ENCODE results near the gene GTF2IRD1. TPM values are rescaled to one million over a fixed set of nuclear protein-coding genes. Genes with fewer than 3 reads are reported as not detected.

Gene GTF2IRD1
- total and polyA plus RNA-seq, 2 of the 4 experiments (the other 2 are of a cell fraction) = 4.1 to 21.9 TPM

GRCh38 chr7:74637745-74638144 is 184.0 kb downstream of the GTF2IRD1 start:
- Histone ChIP-seq H3K9me3 (ENCODE audit: control insufficient read depth, insufficient read depth, low read length) (peaks cover 2% of the 10 kb centered on the region; the same call in 1 of the 2 replicates), H3K14ac (replicated peaks; ENCODE audit: low read depth, low read length) (no peak overlapping the region), H3K18ac (ENCODE audit: low read depth, low read length) (no peak overlapping the region), H3K9ac (ENCODE audit: low read depth, low read length) (no peak overlapping the region), H4K8ac (ENCODE audit: low read depth in 2 of 2, low read length in 2 of 2) (no peak overlapping the region), H2BK120ac (ENCODE audit: low read depth, low read length) (no peak overlapping the region), H4K20me1 (ENCODE audit: insufficient read depth, low read length) (no peaks in the 10 kb centered on the region), H2AK5ac (ENCODE audit: low read depth, low read length) (peak overlapping the region; percentile 3; the same call in 1 of the 2 replicates), H3K4me2 (ENCODE audit: low read depth, low read length) (no peak overlapping the region), H3K9me1 (ENCODE audit: insufficient read depth, low read length) (0 out of 2 replicates have a peak, but pooled peaks cover 3% of the 10 kb centered on the region), H3K4me3 (ENCODE audit: insufficient read depth, low read depth, low read length) (no peak overlapping the region), H3K27ac (ENCODE audit: insufficient read depth, low read length) (no peak overlapping the region), H2BK20ac (ENCODE audit: low read depth, low read length) (no peak overlapping the region), H3K27me3 (ENCODE audit: control insufficient read depth, insufficient read depth, low read length) (no peaks in the 10 kb centered on the region), H3K4ac (ENCODE audit: low read depth, low read length) (no peak overlapping the region), H2BK5ac (ENCODE audit: low read depth, low read length, poor library complexity, severe bottlenecking) (no peak overlapping the region), H3K56ac (ENCODE audit: extremely low read depth, insufficient read depth, low read length) (no peak overlapping the region), H2AK9ac (replicated peaks; ENCODE audit: low read depth, low read length, poor library complexity) (no peak overlapping the region), H3K36me3 (ENCODE audit: control insufficient read depth, insufficient read depth, low read length) (no peaks in the 10 kb centered on the region), H3K23ac (ENCODE audit: low read depth, low read length) (no peak overlapping the region), H4K91ac (ENCODE audit: insufficient read depth, low read depth, low read length) (no peak overlapping the region), H3K4me1 (ENCODE audit: control insufficient read depth, insufficient read depth, low read length) (peaks cover 4% of the 10 kb centered on the region), H2BK15ac (ENCODE audit: low read depth, low read length) (no peak overlapping the region), H4K5ac (ENCODE audit: low read depth, low read length) (no peak overlapping the region), H3K79me1 (ENCODE audit: low read depth in 1 of 2, low read length in 2 of 2) (no peaks in the 10 kb centered on the region), H2AFZ (replicated peaks; ENCODE audit: low read length, poor library complexity) (no peak overlapping the region)
- BruUV-seq (replicated peaks) = no TSS peak
- in situ Hi-C loops (cut with MboI; ENCODE audit: low sequenced_read_pairs) (no loop called here), dilution Hi-C loops (cut with HindIII; ENCODE audit: low sequenced_read_pairs, unreplicated experiment) (no loop called here), intact Hi-C loops (cut with micrococcal nuclease) (no loop called here)
- TF ChIP-seq CEBPB (IDR thresholded peaks at IDR 0.05; ENCODE audit: low read depth, low read length) = no peak
- no peak for TF ChIP-seq MAZ (IDR thresholded peaks at IDR 0.05; ENCODE audit: borderline replicate concordance, low read depth, low read length)
- no peak for TF ChIP-seq POLR2A (IDR thresholded peaks at IDR 0.05; ENCODE audit: low read depth, low read length)
- TF ChIP-seq, protein P1, sequence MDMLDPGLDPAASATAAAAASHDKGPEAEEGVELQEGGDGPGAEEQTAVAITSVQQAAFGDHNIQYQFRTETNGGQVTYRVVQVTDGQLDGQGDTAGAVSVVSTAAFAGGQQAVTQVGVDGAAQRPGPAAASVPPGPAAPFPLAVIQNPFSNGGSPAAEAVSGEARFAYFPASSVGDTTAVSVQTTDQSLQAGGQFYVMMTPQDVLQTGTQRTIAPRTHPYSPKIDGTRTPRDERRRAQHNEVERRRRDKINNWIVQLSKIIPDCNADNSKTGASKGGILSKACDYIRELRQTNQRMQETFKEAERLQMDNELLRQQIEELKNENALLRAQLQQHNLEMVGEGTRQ (IDR thresholded peaks at IDR 0.05; ENCODE audit: low read depth, low read length) = no peak
- TF ChIP-seq ELK1 (IDR thresholded peaks at IDR 0.05; ENCODE audit: borderline replicate concordance, low read depth, low read length) = no peak
- no peak for TF ChIP-seq CHD1 (IDR thresholded peaks at IDR 0.05; ENCODE audit: low read depth, low read length)
- no peak for TF ChIP-seq RCOR1 (IDR thresholded peaks at IDR 0.05; ENCODE audit: insufficient replicate concordance, low read length)
- TF ChIP-seq MAFK (IDR thresholded peaks at IDR 0.05; ENCODE audit: low read depth, low read length) = no peak
- no peak for TF ChIP-seq SMC3 (IDR thresholded peaks at IDR 0.05; ENCODE audit: low read depth, low read length)
- no peak for TF ChIP-seq MXI1 (IDR thresholded peaks at IDR 0.05; ENCODE audit: borderline replicate concordance, low read depth, low read length)
- TF ChIP-seq RAD21 (IDR thresholded peaks at IDR 0.05; ENCODE audit: low read length) = no peak
- TF ChIP-seq CTCF (conservative IDR thresholded peaks at IDR 0.05; ENCODE audit: low read depth, low read length) = no peak
- no peak for TF ChIP-seq BHLHE40 (IDR thresholded peaks at IDR 0.05; ENCODE audit: low read depth, low read length)
- TF ChIP-seq FOS (IDR thresholded peaks at IDR 0.05; ENCODE audit: low read depth, low read length) = no peak
- no peak for TF ChIP-seq NFE2L2 (IDR thresholded peaks at IDR 0.05; ENCODE audit: low read depth, low read length)
- TF ChIP-seq RFX5 (IDR thresholded peaks at IDR 0.05; ENCODE audit: low read depth, low read length) = no peak
- no peak for DNase-seq
- CTCF ChIA-PET = no interaction called here
- POLR2A ChIA-PET (ENCODE audit: unreplicated experiment) = interaction anchor here (0.6 kb wide), 1 partner anchor 20 kb away, joined by 5 read pairs; the partner anchor contains the start of gene GTF2I
- no peak for ATAC-seq (ENCODE audit: low read depth)
- no CpG with 5 or more reads among the region's 7 CpGs for WGBS, 2 experiments (ENCODE audit: extremely low coverage in 2 of 2, insufficient read length in 1 of 2)

All from IMR-90 (cell line).